GM19240 (cell line): ENCODE results near the gene TMEM184A.

Experiments
- DNase-seq: peaks from one replicate; pipeline ENCODE4 v3.0.0; 2011; ENCODE audit warnings: low spot score; ENCODE audit not compliant: insufficient read length

TMEM184A gene

DNA sequence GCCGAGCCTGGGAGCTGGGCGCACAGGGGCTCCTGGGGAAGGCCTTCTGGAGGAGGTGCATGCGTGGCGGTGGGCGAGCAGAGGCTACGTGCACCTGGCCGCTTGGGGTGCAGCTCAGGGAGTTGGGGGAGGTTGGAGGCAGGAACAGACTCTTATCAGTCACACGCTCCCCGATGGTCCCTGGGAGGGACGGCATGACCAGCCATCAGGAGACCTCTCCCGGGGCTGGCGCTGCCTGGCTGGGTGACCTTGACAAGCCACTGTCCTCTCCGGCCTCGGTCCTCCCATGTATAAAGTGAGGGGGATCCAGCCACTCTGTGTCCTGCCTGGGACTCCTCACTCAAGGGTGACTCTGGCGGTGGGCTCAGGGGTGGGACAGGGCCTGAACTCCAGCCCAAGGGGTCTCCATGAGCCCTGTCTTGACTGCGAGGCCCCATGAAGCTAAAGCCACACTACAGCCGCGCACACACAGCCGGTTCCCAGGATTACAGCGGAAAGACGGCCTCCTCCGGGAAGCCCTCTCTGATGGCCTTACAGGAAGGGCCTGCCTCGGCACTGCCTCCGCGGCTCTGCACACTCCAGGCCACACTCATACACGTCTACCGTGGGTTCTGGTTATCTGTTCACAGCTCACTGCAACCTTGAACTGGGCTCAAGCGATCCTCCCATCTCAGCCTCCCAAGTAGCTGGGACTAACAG lies 2.3 kb downstream of the TMEM184A start:
- DNase-seq = no peak

DNA sequence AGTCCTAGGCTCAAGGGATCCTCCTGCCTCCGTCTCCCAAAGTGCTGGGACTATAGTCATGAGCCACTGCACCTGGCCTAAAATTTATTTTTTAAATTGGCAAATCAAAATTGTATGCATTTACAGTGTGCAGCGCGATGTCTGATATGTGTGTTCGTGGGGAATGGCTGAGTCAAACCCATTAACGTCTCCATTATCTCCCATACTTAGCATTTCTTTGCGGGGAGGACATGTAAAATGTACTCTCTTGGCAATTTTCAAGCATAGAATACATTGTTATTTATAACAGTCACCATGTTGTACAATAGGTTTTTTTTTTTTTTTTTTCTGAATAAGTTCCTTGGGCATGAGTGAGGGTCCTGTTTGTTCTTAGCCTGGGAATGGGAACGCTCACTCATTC lies 3.8 kb downstream of the TMEM184A start:
- DNase-seq = no peak

DNA sequence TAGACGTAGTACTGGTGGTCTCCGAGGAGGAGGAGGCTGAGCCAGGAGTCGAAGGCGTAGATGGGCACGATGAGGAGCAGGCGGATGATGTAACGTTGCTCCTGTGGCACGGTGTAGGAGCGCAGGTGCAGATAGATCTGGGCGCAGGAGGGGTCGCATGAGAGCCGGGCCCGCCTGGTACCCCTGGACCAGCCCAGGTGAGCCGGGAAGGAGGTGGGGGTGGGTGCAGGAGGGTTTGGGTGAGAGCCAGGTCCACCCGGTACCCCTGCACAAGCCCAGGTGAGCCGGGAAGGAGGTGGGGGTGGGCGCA lies 5.2 kb downstream of the TMEM184A start:
- DNase-seq = no peak

DNA sequence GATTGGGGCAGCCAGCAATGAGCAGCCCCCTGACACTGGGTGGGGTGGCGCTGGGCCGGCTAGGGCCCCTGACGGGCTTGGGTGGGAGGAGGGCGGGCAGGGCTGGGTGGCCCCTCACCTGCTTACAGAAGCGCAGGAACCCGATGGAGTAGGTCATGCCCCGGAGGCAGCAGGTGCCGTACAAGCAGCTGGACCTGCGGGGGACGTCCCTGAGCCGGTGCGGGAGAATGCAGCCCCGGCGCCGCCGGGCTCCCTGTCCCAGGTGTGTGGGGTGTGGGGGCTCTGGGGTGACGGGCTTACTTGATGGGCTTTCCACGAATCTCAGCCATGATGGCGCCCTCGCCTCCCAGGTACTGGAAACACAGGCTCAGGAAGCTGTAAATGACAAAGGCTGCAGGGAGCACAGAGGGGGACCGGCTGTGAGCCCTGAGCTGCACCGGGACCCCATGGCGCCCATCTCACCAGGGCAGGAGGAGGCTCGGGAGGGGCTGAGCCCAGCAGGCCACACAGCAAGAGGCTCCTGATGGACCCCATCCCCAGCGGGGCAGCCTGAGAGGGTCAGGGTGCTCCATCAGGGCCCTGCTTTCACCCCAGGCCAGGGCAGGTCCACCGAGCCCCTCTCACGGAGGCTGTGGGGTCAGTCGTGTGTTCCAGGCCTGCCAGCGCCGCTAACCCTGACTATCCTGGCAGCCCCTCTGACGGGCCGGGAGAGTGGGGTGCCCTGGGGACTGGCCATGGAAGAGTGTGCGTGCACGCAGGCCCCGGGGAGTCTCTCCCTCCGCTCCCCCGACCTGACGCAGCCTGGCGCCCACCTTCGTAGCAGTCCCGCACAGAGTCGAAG lies 5.8 kb downstream of the TMEM184A start:
- no peak for DNase-seq

GRCh38 chr7:1549357-1550004 lies 6.5 kb downstream of the TMEM184A start:
- DNase-seq = no peak

- no peak for DNase-seq
Measured at GRCh38 chr7:1548944-1549343, 7.1 kb downstream of the TMEM184A start.

DNA sequence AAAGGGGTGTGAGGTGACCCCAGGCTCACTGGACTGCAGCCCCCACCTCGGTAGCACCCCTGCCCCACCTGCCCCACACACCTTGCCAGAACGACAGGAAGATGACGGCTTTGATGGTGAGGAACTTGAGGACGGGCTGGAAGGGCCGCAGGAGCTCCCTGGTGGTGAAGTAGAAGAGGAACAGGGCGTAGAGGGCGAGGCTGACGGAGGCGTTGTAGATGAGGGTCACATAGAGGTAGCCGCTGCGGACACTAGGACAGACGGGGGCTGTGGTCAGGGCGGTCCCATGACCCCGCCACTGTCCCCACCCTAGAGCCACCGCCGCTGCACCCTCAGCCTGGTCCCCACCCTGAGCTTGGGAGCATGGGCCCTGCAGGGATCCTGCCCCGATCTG lies 7.6 kb downstream of the TMEM184A start:
- no peak for DNase-seq

DNA sequence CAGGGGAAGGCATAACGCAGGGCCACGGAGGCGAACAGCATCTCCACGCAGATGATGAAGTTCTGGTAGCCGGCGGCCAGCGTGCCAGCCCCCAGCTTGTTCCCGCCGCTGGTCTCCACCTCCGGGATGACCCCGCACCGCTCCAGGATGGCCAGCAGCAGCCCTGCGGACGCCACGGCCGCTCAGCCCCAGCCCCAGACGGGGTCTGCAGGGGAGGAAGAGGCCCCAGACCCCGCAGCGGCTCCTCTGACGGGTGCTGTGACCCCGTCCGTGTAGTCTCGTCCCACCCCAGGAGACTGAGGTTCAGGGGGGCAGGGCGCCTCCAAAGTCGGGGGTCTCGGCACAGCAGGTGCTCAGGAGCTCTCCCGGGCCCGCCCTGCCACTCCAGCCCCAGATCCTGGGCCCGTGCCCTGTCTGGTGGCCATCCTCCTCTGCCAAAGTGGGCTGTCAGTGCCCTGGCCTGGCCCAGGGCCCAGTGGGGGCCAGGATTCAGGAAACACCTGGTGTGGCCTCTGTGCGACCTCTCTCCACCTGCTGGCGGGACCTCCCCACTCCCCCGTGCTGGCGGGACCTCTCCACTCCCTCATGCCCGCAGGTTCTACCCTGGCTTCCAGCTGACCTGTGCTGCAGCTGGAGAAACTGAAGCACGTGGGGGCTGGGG lies 8.1 kb downstream of the TMEM184A start:
- no peak for DNase-seq

GRCh38 chr7:1546909-1547776 lies 8.9 kb downstream of the TMEM184A start:
- DNase-seq = no peak

DNA sequence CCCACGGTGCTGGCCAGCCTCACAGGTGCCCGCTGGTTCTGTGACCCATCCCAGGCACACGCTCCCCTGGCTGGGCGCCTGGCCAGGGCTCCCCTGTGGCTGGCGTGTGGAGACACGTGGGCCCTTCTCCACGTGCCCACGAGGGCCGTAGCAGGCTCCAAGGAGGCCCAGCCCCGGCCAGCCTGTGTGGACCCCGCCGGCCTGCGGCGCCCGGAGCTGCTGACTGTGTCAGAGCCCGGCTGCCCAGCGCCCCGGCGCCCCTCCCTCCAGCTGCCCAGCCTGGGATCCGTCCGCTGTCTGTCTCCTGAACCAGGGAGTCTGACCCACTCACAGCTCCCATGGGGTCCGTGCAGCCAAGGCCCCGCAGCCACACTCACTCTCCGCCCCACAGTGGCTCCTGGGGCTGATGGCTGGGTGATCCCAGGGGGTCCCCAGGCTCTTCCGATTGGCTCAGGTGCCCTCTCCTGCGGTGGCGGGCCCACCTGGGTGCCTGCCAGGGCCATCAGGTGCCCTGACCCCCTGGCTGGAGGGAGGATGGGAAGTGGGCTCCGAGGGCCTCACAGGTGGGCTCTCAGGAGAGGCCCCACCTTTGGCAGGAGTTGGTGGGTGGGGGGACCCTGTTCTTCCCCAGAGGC lies 9.6 kb downstream of the TMEM184A start:
- DNase-seq = no peak

- no peak for DNase-seq
Measured at GRCh38 chr7:1545417-1546246, 10.4 kb downstream of the TMEM184A start.

DNA sequence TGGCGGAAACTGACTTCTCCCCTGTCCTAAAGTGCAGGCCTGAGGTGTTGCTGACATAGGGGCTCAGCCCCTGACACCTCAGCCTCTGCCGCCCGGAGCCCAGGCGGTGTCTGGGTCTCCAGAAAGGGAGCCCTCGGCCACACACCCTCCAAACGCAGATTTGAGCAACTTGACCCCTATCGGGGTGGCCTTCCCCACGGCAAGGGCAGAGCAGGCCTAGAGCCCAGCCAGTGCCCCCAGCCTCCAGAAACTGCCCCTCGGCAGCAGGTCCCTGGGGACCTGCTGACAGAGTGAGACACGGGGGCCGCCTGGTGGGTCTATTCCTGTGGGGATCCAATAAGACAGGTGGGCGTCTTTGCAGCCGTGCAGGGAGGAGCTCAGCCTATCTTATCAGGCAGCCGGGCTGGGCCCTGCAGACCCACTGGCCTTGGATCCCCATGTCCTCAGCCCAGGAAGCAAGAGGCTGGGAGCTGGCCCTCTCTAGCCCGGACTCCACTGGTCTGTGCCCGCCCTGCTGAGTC lies 11.0 kb downstream of the TMEM184A start:
- no peak for DNase-seq

DNA sequence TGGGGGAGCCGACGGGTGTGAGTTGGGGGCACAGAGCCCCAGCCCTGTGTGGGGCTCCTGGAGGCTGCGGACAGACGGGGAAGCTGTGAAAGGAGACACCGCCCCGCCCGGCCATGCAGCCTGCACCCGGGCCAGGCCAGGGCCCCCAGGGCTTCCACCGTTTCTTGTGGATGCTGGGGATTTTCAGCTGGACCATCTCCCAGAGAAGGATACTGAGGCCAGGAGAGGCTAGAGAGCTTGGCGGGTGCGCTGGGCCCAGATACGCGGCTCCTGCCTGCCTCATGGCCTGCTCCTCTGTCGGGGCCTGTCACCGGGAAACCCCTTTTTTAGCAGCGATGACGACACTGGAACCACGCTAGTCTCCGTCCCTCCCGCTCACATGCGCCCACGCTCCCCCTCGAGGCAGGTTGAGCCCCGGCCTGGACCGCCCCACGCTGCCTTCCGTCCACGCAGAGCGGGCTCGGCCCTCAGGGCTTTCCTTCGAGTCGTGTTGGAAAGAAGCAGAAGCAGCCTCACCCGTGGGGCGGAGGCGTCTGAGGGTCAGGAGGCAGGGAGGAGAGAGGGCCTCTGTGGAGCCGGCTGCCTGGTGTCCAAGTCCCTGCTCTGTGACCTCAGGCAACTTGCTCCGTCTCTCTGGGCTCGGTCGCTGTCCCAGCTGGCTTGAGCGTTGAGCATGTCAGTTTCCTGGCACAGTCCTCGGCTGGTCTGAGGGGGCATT lies 11.7 kb downstream of the TMEM184A start:
- DNase-seq = no peak

- no peak for DNase-seq
Measured at GRCh38 chr7:1543826-1544177, 12.2 kb downstream of the TMEM184A start.

GRCh38 chr7:1542841-1543747 lies 12.9 kb downstream of the TMEM184A start:
- DNase-seq = no peak

- DNase-seq = no peak
Measured at GRCh38 chr7:1542329-1542728, 13.7 kb downstream of the TMEM184A start.

DNA sequence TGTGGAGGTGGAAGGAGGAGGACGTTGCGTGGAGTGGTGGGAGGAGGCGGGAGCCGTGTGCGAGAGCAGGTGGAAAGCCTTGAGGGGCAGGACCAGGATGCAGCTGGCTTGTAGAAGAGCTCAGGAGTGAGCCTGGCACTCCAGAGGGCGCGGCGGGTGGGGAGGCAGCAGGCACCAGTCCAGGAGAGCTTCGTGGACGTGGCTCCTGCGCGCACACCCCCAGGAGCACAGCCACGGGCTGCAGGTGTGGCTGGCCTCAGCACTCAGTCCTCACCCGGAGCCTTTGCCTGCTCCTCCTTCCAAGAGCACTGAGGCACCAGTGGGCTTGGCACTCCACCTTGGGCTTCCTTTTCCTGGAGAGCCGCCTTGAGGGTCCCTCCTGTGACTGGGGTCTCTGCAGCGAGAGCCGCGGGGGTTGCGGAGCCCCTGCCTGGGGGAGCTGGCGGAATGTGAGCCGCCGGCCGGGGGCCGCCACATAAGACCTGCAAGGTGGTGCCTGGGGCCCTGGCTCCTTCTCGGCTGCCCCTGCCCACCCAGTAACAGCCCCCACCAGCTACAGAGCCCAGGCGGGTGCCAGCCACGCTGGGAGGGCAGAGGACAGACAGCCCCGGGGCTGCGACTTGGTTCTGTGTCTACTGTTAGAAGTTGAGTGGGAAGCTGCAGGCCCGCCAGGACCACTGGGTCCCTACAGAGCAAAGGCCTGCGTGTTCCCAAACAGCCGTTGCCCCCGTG lies 14.4 kb downstream of the TMEM184A start:
- DNase-seq = no peak
